GM18517 (cell line): ENCODE data around the gene CDX4.
"Not testable (repeated sequence)": the region's sequence is repeated elsewhere in the genome, so short reads cannot be mapped to it uniquely, and the experiment has no call there.

Experiments
- ATAC-seq: cut with Tn5 transposase; IDR thresholded peaks from one replicate; pipeline ENCODE4 v1.9.1; 2021; ENCODE audit warnings: mild to moderate bottlenecking, moderate library complexity; ENCODE audit not compliant: unreplicated experiment

CDX4 gene

DNA sequence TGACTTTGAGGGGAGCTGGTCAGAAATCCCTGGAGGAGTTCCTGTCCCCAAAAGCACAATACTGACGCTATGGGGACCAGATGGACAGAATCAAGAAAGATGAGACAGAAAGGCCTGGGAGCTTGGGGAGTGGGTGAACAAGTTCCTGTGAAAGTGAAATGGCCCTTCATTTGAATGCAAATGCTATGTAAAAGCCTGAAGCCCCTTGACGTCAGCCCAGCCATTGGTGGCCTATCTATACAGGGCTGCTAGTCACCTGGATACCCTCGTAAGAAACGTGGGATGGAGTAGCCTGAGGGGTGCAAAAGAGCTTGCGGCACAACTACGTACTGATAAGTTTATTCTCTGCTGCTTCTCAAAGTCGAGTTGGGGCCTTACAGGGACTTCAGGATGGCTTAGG lies at the start of gene CDX4:
TSS of gene CDX4 (plus strand) at position 223 of the 400 bp plus-strand sequence. CDS start 201 bp downstream, outside the sequence.
- ATAC-seq = no peak

GRCh38 chrX:73398185-73398914 lies 48.5 kb upstream of the CDX4 start:
- ATAC-seq = no peak

DNA sequence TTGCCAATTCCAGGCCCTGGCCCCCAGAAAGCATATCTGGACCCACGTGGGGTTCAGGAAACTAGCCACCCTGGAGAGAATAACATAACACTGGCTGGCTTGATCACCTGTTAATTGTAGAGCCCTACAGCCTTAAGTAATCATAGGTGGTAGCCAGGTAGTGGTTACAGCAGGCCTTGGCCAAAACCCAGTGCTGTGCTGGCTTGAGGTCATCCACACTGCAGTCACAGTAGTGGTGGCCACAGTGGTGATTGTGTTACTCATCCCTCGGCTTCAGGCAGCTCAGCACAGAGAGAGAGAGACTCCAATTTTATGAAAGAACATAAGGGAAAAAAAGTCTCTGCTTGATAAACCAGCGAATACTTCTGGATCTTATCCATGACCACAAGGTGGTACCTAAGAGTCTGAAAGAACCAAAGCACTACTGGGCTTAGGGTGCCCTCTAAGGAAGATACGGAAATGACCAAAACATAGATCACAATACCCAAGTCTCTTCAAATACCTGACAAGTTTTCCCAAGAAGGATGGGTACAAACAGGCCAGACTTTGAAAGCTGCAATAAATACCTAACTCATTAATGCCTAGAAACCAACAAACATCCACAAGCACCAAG lies 46.6 kb upstream of the CDX4 start:
- ATAC-seq = no peak

DNA sequence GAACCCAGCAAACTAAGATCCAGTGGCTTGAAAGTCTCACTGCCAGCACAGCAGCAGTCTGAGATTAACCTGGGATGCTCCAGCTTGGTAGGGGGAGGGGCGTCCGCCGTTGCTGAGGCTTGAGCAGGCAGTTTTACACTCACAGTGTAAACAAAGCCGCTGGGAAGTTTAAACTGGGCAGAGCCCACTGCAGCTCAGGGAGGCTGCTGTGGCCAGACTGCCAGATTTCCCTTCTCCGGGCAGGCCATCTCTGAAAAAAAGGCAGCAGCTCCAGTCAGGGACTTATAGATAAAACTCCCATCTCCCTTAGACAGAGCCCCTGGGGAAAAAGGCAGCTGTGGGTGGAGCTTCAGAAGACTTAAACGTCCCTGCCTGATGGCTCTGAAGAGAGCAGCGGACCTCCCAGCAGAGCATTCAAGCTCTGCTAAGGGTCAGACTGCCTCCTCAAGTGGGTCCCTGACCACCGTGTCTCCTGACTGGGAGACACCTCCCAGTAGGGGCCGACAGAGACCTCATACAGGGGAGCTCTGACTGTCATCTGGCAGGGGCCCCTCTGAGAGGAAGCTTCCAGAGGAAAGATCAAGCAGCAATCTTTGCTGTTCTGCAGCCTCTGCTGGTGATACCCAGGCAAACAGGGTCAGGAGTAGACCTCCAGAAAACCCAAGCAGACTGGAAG lies 45.1 kb upstream of the CDX4 start:
- no peak for ATAC-seq

- ATAC-seq = no peak
Measured at GRCh38 chrX:73412930-73413329, 33.9 kb upstream of the CDX4 start.

DNA sequence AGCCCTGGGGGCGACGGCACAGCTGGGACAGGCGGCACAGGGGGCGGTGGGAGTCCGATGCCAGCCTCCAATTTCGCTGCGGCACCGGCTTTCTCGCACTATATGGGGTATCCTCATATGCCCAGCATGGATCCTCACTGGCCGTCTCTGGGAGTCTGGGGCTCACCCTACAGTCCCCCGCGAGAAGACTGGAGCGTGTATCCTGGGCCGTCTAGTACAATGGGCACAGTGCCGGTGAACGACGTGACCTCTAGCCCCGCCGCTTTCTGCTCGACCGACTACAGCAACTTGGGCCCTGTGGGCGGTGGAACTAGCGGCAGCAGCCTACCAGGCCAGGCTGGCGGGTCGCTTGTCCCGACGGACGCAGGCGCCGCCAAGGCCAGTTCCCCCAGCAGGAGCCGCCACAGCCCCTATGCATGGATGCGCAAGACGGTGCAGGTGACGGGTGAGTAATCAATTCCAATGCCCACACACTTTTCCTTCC lies 500 bp downstream of the CDX4 start:
- ATAC-seq = no peak

- no peak for ATAC-seq
Measured at GRCh38 chrX:73448379-73448778, 1.5 kb downstream of the CDX4 start.

- no peak for ATAC-seq
Measured at GRCh38 chrX:73455171-73455570, 8.3 kb downstream of the CDX4 start.

GRCh38 chrX:73457306-73457705 lies 10.5 kb downstream of the CDX4 start:
- no peak for ATAC-seq

DNA sequence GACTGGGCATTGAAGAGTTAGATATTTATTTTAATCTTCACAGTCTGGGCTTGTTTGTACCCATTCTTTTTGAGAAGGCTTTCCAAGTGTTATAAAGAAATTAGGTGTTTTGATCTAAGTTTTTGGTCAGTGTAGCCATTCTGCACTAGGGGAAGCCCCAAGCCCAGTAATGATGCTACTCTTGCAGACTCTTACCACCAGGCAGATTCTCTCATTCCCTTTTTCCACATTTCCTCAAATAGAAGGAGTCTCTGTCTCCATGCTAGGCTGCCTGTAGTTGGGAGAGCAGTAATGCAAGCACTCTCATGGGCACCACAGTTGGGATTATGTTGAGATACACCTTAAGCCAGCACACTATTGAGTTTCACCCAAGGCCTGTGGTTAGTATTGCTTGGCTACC lies 21.5 kb downstream of the CDX4 start:
- ATAC-seq = no peak

DNA sequence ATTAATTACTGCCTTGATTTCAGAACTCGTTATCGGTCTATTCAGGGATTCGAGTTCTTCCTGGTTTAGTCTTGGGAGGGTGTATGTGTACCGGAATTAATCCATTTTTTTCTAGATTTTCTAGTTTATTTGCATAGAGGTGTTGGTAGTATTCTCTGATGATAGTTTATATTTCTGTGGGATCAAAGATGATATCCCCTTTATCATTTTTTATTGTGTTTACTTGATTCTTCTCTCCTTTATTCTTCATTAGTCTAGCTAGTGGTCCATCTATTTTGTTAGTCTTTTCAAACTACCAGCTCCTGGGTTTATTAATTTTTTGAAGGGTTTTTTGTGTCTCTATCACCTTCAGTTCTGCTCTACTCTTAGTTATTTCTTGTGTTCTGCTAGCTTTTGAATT lies 32.1 kb downstream of the CDX4 start:
- no peak for ATAC-seq

- no peak for ATAC-seq
Measured at GRCh38 chrX:73481521-73481920, 34.7 kb downstream of the CDX4 start.

DNA sequence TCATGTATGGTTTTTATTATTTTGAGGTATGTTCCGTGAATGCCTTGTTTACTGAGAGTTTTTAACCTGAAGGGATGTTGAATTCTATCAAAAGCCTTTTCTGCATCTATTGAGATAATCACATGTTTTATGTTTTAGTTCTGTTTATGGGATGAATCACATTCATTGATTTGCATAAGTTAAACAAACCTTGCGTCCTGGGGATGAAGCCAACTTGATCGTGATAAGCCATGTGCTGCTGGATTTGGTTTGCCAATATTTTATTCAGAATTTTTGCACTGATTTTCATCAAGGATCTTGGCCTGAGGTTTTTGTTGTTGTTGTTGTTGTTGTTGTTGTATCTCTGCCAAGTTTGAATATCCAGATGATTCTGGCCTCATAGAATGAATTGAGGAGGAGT lies 43.8 kb downstream of the CDX4 start:
- no peak for ATAC-seq

- ATAC-seq = not testable (repeated sequence)
Measured at GRCh38 chrX:73492178-73492577, 45.3 kb downstream of the CDX4 start.
